ENCODE measurements around the gene HOATZ.

DNA sequence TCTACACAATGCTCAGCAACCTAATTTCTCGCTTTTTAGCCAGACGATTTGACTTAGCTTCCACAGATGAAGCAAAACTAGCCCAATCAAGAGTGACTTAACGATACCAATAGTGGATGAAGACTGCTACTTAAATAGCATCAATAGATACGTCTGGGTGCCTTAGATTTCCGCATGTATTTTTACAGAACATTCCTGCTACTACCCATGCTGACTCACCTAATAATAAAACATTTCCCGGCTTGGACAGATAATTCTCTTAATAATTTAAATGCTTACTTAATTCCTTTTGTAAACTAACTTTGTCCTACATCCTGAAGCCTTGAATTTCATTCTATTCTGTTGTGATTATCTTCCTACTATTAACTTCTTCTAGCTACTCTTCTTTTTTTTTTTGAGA, 20.7 kb downstream of the HOATZ start:
- TF ChIP-seq ETV5 (CRISPR knock-in tag; IDR thresholded peaks at IDR 0.05; ENCODE audit: borderline replicate concordance), result no peak
- no peak for TF ChIP-seq ZNF431 (CRISPR knock-in tag; IDR thresholded peaks at IDR 0.05; ENCODE audit: borderline replicate concordance, low read depth)
- TF ChIP-seq CREB1 (IDR thresholded peaks at IDR 0.05), result no peak
- TF ChIP-seq CREB1 (CRISPR knock-in tag; IDR thresholded peaks at IDR 0.05), result no peak
- TF ChIP-seq, protein P1, sequence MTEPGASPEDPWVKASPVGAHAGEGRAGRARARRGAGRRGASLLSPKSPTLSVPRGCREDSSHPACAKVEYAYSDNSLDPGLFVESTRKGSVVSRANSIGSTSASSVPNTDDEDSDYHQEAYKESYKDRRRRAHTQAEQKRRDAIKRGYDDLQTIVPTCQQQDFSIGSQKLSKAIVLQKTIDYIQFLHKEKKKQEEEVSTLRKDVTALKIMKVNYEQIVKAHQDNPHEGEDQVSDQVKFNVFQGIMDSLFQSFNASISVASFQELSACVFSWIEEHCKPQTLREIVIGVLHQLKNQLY (CRISPR knock-in tag; IDR thresholded peaks at IDR 0.05), result no peak
- TF ChIP-seq, protein P2, sequence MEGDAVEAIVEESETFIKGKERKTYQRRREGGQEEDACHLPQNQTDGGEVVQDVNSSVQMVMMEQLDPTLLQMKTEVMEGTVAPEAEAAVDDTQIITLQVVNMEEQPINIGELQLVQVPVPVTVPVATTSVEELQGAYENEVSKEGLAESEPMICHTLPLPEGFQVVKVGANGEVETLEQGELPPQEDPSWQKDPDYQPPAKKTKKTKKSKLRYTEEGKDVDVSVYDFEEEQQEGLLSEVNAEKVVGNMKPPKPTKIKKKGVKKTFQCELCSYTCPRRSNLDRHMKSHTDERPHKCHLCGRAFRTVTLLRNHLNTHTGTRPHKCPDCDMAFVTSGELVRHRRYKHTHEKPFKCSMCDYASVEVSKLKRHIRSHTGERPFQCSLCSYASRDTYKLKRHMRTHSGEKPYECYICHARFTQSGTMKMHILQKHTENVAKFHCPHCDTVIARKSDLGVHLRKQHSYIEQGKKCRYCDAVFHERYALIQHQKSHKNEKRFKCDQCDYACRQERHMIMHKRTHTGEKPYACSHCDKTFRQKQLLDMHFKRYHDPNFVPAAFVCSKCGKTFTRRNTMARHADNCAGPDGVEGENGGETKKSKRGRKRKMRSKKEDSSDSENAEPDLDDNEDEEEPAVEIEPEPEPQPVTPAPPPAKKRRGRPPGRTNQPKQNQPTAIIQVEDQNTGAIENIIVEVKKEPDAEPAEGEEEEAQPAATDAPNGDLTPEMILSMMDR (CRISPR knock-in tag; IDR thresholded peaks at IDR 0.05), result no peak
- TF ChIP-seq ZNF891 (CRISPR knock-in tag; IDR thresholded peaks at IDR 0.05), result no peak
- no peak for TF ChIP-seq SAFB2 (CRISPR knock-in tag; IDR thresholded peaks at IDR 0.05; ENCODE audit: borderline replicate concordance, low read depth)
- TF ChIP-seq, protein P3, sequence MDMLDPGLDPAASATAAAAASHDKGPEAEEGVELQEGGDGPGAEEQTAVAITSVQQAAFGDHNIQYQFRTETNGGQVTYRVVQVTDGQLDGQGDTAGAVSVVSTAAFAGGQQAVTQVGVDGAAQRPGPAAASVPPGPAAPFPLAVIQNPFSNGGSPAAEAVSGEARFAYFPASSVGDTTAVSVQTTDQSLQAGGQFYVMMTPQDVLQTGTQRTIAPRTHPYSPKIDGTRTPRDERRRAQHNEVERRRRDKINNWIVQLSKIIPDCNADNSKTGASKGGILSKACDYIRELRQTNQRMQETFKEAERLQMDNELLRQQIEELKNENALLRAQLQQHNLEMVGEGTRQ (IDR thresholded peaks at IDR 0.05; ENCODE audit: low read depth, low read length), result no peak
- TF ChIP-seq, protein P3 (CRISPR knock-in tag; IDR thresholded peaks at IDR 0.05; ENCODE audit: borderline replicate concordance), result no peak
- TF ChIP-seq REST (IDR thresholded peaks at IDR 0.05; ENCODE audit: borderline replicate concordance in 1 of 2, low read depth in 1 of 2, low read length in 2 of 2), result no peak
- no peak for TF ChIP-seq FOXA1 (IDR thresholded peaks at IDR 0.05)
- no peak for TF ChIP-seq FOXA1 (CRISPR knock-in tag; IDR thresholded peaks at IDR 0.05)
- TF ChIP-seq ZFP36L2 (CRISPR knock-in tag; IDR thresholded peaks at IDR 0.05), result no peak
- TF ChIP-seq ZFP41 (CRISPR knock-in tag; IDR thresholded peaks at IDR 0.05; ENCODE audit: borderline replicate concordance), result no peak
- no peak for TF ChIP-seq ATF4 (CRISPR knock-in tag; IDR thresholded peaks at IDR 0.05)
- no peak for TF ChIP-seq POLR2AphosphoS5 (IDR thresholded peaks at IDR 0.05; ENCODE audit: low read depth, low read length)
